ENCODE measurements around the gene PAIP2B.
"Not testable (repeated sequence)": the region's sequence is repeated elsewhere in the genome, so short reads cannot be mapped to it uniquely, and the experiment has no call there.

Gene PAIP2B

GRCh38 chr2:71220743-71221142, 6.2 kb downstream of the PAIP2B start:
- no peak for DNase-seq (ENCODE audit: low read depth in 2 of 3, low spot score in 1 of 3)

GRCh38 chr2:71216501-71216900, 10.4 kb downstream of the PAIP2B start:
- DNase-seq (ENCODE audit: low read depth in 2 of 3, low spot score in 1 of 3), result no peak

- no peak for DNase-seq (ENCODE audit: low read depth in 2 of 3, low spot score in 1 of 3)
These were observed 11.5 kb downstream of the PAIP2B start for GRCh38 chr2:71215447-71215846.

GRCh38 chr2:71212336-71212735, 14.6 kb downstream of the PAIP2B start:
- no peak for DNase-seq (ENCODE audit: low read depth in 2 of 3, low spot score in 1 of 3)

- no peak for DNase-seq (ENCODE audit: low read depth in 2 of 3, low spot score in 1 of 3)
These were observed 16.6 kb downstream of the PAIP2B start for GRCh38 chr2:71210292-71210691.

GRCh38 chr2:71208756-71209155, 18.1 kb downstream of the PAIP2B start:
- no peak for DNase-seq (ENCODE audit: low read depth in 2 of 3, low spot score in 1 of 3)

GRCh38 chr2:71207601-71208000, 19.3 kb downstream of the PAIP2B start:
- no peak for DNase-seq (ENCODE audit: low read depth in 2 of 3, low spot score in 1 of 3)

GRCh38 chr2:71206271-71206670, 20.6 kb downstream of the PAIP2B start:
- DNase-seq (ENCODE audit: low read depth in 2 of 3, low spot score in 1 of 3), result no peak

GRCh38 chr2:71191570-71191943, 35.3 kb downstream of the PAIP2B start:
- no peak for DNase-seq (ENCODE audit: low read depth in 2 of 3, low spot score in 1 of 3)

GRCh38 chr2:71190656-71191569, 36.0 kb downstream of the PAIP2B start:
- DNase-seq (ENCODE audit: low read depth in 2 of 3, low spot score in 1 of 3), result no peak

GRCh38 chr2:71187589-71187988, 39.3 kb downstream of the PAIP2B start:
- no peak for DNase-seq (ENCODE audit: low read depth in 2 of 3, low spot score in 1 of 3)

- DNase-seq (ENCODE audit: low read depth in 2 of 3, low spot score in 1 of 3), result no peak
These were observed 39.9 kb downstream of the PAIP2B start for GRCh38 chr2:71186973-71187372.

- DNase-seq (ENCODE audit: low read depth in 2 of 3, low spot score in 1 of 3), result not testable (repeated sequence)
These were observed 43.4 kb downstream of the PAIP2B start for GRCh38 chr2:71183306-71184115.

- no peak for DNase-seq (ENCODE audit: low read depth in 2 of 3, low spot score in 1 of 3)
These were observed 45.6 kb downstream of the PAIP2B start for GRCh38 chr2:71181316-71181715.

GRCh38 chr2:71178836-71179235, 48.1 kb downstream of the PAIP2B start:
- not testable (repeated sequence) for DNase-seq (ENCODE audit: low read depth in 2 of 3, low spot score in 1 of 3)

- DNase-seq (ENCODE audit: low read depth in 2 of 3, low spot score in 1 of 3), result no peak
These were observed 52.7 kb downstream of the PAIP2B start for GRCh38 chr2:71174207-71174606.

- DNase-seq (ENCODE audit: low read depth in 2 of 3, low spot score in 1 of 3), result no peak
These were observed 53.8 kb downstream of the PAIP2B start for GRCh38 chr2:71173096-71173495.

GRCh38 chr2:71166812-71167211, 60.1 kb downstream of the PAIP2B start:
- no peak for DNase-seq (ENCODE audit: low read depth in 2 of 3, low spot score in 1 of 3)

GRCh38 chr2:71157124-71157793, 69.6 kb downstream of the PAIP2B start:
- DNase-seq (ENCODE audit: low read depth in 2 of 3, low spot score in 1 of 3), result peak; percentile 26 to 58 (median 46)

GRCh38 chr2:71156573-71156972, 70.3 kb downstream of the PAIP2B start:
- DNase-seq (ENCODE audit: low read depth in 2 of 3, low spot score in 1 of 3), result no peak

- no peak for DNase-seq (ENCODE audit: low read depth in 2 of 3, low spot score in 1 of 3)
These were observed 71.1 kb downstream of the PAIP2B start for GRCh38 chr2:71155846-71156245.

GRCh38 chr2:71154798-71155197, 72.1 kb downstream of the PAIP2B start:
- DNase-seq (ENCODE audit: low read depth in 2 of 3, low spot score in 1 of 3), result peak in 1 of 3 donors; percentile 5
